Dermis blood vessel endothelial cell (primary cell): ENCODE results near the gene NEDD4L. TPM values are rescaled to one million over a fixed set of nuclear protein-coding genes. Genes with fewer than 3 reads are reported as not detected.
A peak's percentile ranks its signal among the peaks of the same experiment; 100 is the strongest.
"Not testable (repeated sequence)": the region's sequence is repeated elsewhere in the genome, so short reads cannot be mapped to it uniquely, and the experiment has no call there.

Experiments
- DNase-seq: peaks from one replicate; pipeline ENCODE4 v3.0.0; 2010
- total RNA-seq: library from RNA; depleted of rRNA; stranded (reverse); fragments of >200 nt; gene quantifications from 2 replicates; pipeline ENCODE4 v1.2.3, GENCODE V29; 2014

NEDD4L gene
- total RNA-seq, 1 donor from 2014 or later, result 15.1 TPM

- no peak for DNase-seq
These were observed 16.7 kb upstream of the NEDD4L start for GRCh38 chr18:58027341-58027740.

GRCh38 chr18:58028109-58028784 is 15.8 kb upstream of the NEDD4L start:
- no peak for DNase-seq

- DNase-seq, result no peak
These were observed 11.8 kb upstream of the NEDD4L start for GRCh38 chr18:58032233-58032632.

GRCh38 chr18:58033216-58033615 is 10.8 kb upstream of the NEDD4L start:
- DNase-seq, result no peak

- no peak for DNase-seq
These were observed 9.7 kb upstream of the NEDD4L start for GRCh38 chr18:58034370-58034769.

GRCh38 chr18:58037163-58037562 is 6.9 kb upstream of the NEDD4L start:
- no peak for DNase-seq

GRCh38 chr18:58038063-58038462 is 6.0 kb upstream of the NEDD4L start:
- DNase-seq, result no peak

GRCh38 chr18:58041633-58042032 is 2.4 kb upstream of the NEDD4L start:
- DNase-seq, result no peak

GRCh38 chr18:58042826-58043490 is 1.1 kb upstream of the NEDD4L start:
- DNase-seq, result peak; percentile 19

- peak; percentile 35 for DNase-seq
These were observed 580 bp downstream of the NEDD4L start for GRCh38 chr18:58044370-58045241.

- peak; percentile 36 for DNase-seq
These were observed 1.4 kb downstream of the NEDD4L start for GRCh38 chr18:58045242-58046092.

GRCh38 chr18:58046093-58046793 is 2.2 kb downstream of the NEDD4L start:
- peak; percentile 9 for DNase-seq

- DNase-seq, result no peak
These were observed 2.9 kb downstream of the NEDD4L start for GRCh38 chr18:58046794-58047555.

- DNase-seq, result no peak
These were observed 3.5 kb downstream of the NEDD4L start for GRCh38 chr18:58047556-58047882.

- DNase-seq, result no peak
These were observed 4.1 kb downstream of the NEDD4L start for GRCh38 chr18:58048081-58048642.

- no peak for DNase-seq
These were observed 5.1 kb downstream of the NEDD4L start for GRCh38 chr18:58049000-58049688.

GRCh38 chr18:58050963-58051362 is 6.9 kb downstream of the NEDD4L start:
- not testable (repeated sequence) for DNase-seq

- DNase-seq, result peak; percentile 47
These were observed 7.9 kb downstream of the NEDD4L start for GRCh38 chr18:58051765-58052460.

- DNase-seq, result no peak
These were observed 8.9 kb downstream of the NEDD4L start for GRCh38 chr18:58052960-58053359.
